ENCODE data around the gene ANKRD53. TPM values are rescaled to one million over a fixed set of nuclear protein-coding genes. Genes with fewer than 3 reads are reported as not detected.
"Not testable (repeated sequence)": the region's sequence is repeated elsewhere in the genome, so short reads cannot be mapped to it uniquely, and the experiment has no call there.

Gene ANKRD53

DNA sequence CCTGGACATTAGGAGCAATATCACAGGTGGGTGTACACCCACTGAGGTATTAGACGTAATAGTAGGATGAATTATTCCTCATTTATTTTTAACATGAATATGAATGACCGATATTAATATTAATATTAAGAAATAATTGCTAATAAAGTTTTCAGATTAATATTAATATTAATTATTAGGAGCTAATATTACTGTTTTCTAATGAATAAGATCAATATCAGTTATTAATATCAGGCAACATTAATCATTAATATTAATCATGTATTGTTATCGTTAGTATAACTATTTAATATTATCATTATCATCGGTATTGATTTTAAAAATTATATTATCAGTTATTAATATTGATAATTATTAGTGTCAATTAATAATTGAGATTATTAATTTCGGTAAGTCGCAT is 41.6 kb downstream of the ANKRD53 start:
- H2BK120ac ChIP-seq (ENCODE audit: low read depth, low read length); H3K9me3 ChIP-seq (replicated peaks in 1 of 2; ENCODE audit: control insufficient read depth in 2 of 2, insufficient read depth in 1 of 2, low read depth in 1 of 2, low read length in 2 of 2); H3K79me1 ChIP-seq (ENCODE audit: low read depth, low read length); H3K4me1 ChIP-seq (ENCODE audit: control insufficient read depth in 2 of 2, insufficient read depth in 1 of 2, low read depth in 1 of 2, low read length in 2 of 2); H3K4me3 ChIP-seq (ENCODE audit: low read length in 2 of 2); H3K9ac ChIP-seq (ENCODE audit: low read depth, low read length, poor library complexity); H4K91ac ChIP-seq (ENCODE audit: low read depth, low read length, poor library complexity); DNase-seq (ENCODE audit: low spot score); H2BK12ac ChIP-seq (ENCODE audit: low read length); H2BK5ac ChIP-seq (ENCODE audit: low read length); H3K4ac ChIP-seq (ENCODE audit: low read length); H3K4me2 ChIP-seq (ENCODE audit: insufficient read depth, low read length, poor library complexity, severe bottlenecking); H2AK5ac ChIP-seq (ENCODE audit: low read depth, low read length); H3K14ac ChIP-seq (ENCODE audit: low read length); H3K27ac ChIP-seq (replicated peaks; ENCODE audit: low read length); H2AFZ ChIP-seq (ENCODE audit: low read length); H3K23ac ChIP-seq (ENCODE audit: low read depth, low read length, poor library complexity); H3K36me3 ChIP-seq (replicated peaks in 1 of 2; ENCODE audit: control insufficient read depth in 2 of 2, insufficient read depth in 2 of 2, low read length in 2 of 2); H3K18ac ChIP-seq (ENCODE audit: low read length); H2BK15ac ChIP-seq (ENCODE audit: low read length); H4K8ac ChIP-seq (ENCODE audit: low read depth, low read length); H3K27me3 ChIP-seq (ENCODE audit: control insufficient read depth in 3 of 3, insufficient read depth in 3 of 3, low read depth in 1 of 3, low read length in 3 of 3): not testable (repeated sequence)
- no CpG with 5 or more reads among the region's 6 CpGs for WGBS, 2 donors (ENCODE audit: extremely low coverage in 2 of 2, insufficient read length in 2 of 2, insufficient replicate concordance in 1 of 2)

DNA sequence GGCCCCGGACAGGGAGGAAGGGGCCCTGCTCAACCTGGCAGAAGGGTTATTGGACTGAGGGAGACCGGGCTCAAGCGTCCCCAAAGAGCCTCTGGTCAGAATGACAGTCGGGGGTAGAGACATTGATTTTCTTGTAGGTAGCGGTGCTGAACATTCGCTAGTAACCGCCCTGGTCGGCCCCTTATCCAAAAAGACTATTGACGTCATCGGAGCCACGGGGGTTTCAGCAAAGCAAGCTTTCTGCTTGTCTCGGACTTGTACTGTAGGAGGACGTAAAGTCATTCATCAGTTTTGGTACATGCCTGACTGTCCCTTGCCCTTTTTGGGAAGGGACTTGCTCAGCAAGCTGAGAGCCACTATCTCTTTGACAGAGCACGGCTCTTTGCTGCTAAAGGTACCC is 43.0 kb downstream of the ANKRD53 start:
- not testable (repeated sequence) for H2BK5ac ChIP-seq (ENCODE audit: low read length); H3K9ac ChIP-seq (ENCODE audit: low read depth, low read length, poor library complexity); H3K18ac ChIP-seq (ENCODE audit: low read length); H4K8ac ChIP-seq (ENCODE audit: low read depth, low read length); H2BK120ac ChIP-seq (ENCODE audit: low read depth, low read length); H3K36me3 ChIP-seq (replicated peaks in 1 of 2; ENCODE audit: control insufficient read depth in 2 of 2, insufficient read depth in 2 of 2, low read length in 2 of 2); H3K23ac ChIP-seq (ENCODE audit: low read depth, low read length, poor library complexity); H4K91ac ChIP-seq (ENCODE audit: low read depth, low read length, poor library complexity); H3K27me3 ChIP-seq (ENCODE audit: control insufficient read depth in 3 of 3, insufficient read depth in 3 of 3, low read depth in 1 of 3, low read length in 3 of 3); H2BK15ac ChIP-seq (ENCODE audit: low read length); H3K4me2 ChIP-seq (ENCODE audit: insufficient read depth, low read length, poor library complexity, severe bottlenecking); H2AK5ac ChIP-seq (ENCODE audit: low read depth, low read length); H3K4me1 ChIP-seq (ENCODE audit: control insufficient read depth in 2 of 2, insufficient read depth in 1 of 2, low read depth in 1 of 2, low read length in 2 of 2); H3K4ac ChIP-seq (ENCODE audit: low read length); H3K79me1 ChIP-seq (ENCODE audit: low read depth, low read length); H3K14ac ChIP-seq (ENCODE audit: low read length); H2BK12ac ChIP-seq (ENCODE audit: low read length); H3K9me3 ChIP-seq (replicated peaks in 1 of 2; ENCODE audit: control insufficient read depth in 2 of 2, insufficient read depth in 1 of 2, low read depth in 1 of 2, low read length in 2 of 2); H3K4me3 ChIP-seq (ENCODE audit: low read length in 2 of 2); H3K27ac ChIP-seq (replicated peaks; ENCODE audit: low read length); DNase-seq (ENCODE audit: low spot score)
- H2AFZ ChIP-seq (ENCODE audit: low read length) = peak overlapping the region; percentile 74
- WGBS, 2 donors (ENCODE audit: extremely low coverage in 2 of 2, insufficient read length in 2 of 2, insufficient replicate concordance in 1 of 2) = no CpG with 5 or more reads among the region's 14 CpGs

DNA sequence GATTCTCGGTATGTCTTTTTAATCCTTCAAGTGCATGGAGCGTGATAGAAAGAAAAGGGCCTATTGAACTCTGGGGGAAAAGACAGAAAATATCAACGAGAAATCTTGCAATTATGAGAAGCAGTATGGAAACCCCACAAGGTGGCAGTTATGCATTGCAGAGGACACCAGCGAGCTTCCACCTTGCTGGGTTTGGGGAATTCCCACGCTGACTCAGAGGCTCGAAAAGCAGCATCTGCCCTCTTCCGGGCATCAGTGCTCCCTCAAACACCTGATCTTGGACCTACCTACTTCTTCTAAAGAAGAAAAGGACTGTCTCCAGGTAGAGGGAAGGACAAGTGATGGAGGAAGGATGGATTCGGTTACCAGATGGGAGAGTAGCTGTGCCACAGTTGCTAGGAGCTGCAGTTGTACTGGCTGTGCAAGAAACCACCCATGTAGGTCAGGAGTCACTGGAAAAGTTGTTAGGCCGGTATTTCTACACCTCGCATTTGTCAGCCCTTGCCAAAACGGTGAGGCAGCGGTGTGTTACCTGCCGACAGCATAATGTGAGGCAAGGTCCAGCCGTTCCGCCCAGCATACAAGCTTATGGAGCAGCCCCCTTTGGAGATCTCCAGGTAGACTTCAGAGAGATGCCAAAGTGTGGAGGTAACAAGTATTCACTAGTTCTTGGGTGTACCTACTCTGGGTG is 45.3 kb downstream of the ANKRD53 start:
- H4K91ac ChIP-seq (ENCODE audit: low read depth, low read length, poor library complexity); H3K14ac ChIP-seq (ENCODE audit: low read length); H3K27ac ChIP-seq (replicated peaks; ENCODE audit: low read length); H3K27me3 ChIP-seq (ENCODE audit: control insufficient read depth in 3 of 3, insufficient read depth in 3 of 3, low read depth in 1 of 3, low read length in 3 of 3); H2AFZ ChIP-seq (ENCODE audit: low read length); H3K9me3 ChIP-seq (replicated peaks in 1 of 2; ENCODE audit: control insufficient read depth in 2 of 2, insufficient read depth in 1 of 2, low read depth in 1 of 2, low read length in 2 of 2); H3K18ac ChIP-seq (ENCODE audit: low read length); H2AK5ac ChIP-seq (ENCODE audit: low read depth, low read length); H3K4me1 ChIP-seq (ENCODE audit: control insufficient read depth in 2 of 2, insufficient read depth in 1 of 2, low read depth in 1 of 2, low read length in 2 of 2); H2BK5ac ChIP-seq (ENCODE audit: low read length); H3K36me3 ChIP-seq (replicated peaks in 1 of 2; ENCODE audit: control insufficient read depth in 2 of 2, insufficient read depth in 2 of 2, low read length in 2 of 2); H2BK15ac ChIP-seq (ENCODE audit: low read length); H3K4me3 ChIP-seq (ENCODE audit: low read length in 2 of 2); H2BK12ac ChIP-seq (ENCODE audit: low read length); H3K4me2 ChIP-seq (ENCODE audit: insufficient read depth, low read length, poor library complexity, severe bottlenecking); H3K4ac ChIP-seq (ENCODE audit: low read length); H3K23ac ChIP-seq (ENCODE audit: low read depth, low read length, poor library complexity); H2BK120ac ChIP-seq (ENCODE audit: low read depth, low read length); H4K8ac ChIP-seq (ENCODE audit: low read depth, low read length); H3K79me1 ChIP-seq (ENCODE audit: low read depth, low read length); DNase-seq (ENCODE audit: low spot score); H3K9ac ChIP-seq (ENCODE audit: low read depth, low read length, poor library complexity): not testable (repeated sequence)
- no CpG with 5 or more reads among the region's 15 CpGs for WGBS, 2 donors (ENCODE audit: extremely low coverage in 2 of 2, insufficient read length in 2 of 2, insufficient replicate concordance in 1 of 2)

Small RNAs within 50 kb of the gene (small RNA-seq; reads per million reads assigned to genes)
- not detected for gene RN7SL160P (ENCODE audit: insufficient read depth)

All from neuronal stem cell (in vitro differentiated cells).